Left ventricle myocardium inferior (tissue), 1 donor: ENCODE measurements around the gene KLKB1. TPM values are rescaled to one million over a fixed set of nuclear protein-coding genes. Genes with fewer than 3 reads are reported as not detected.

Source experiments
- DNase-seq: peaks from one replicate; pipeline ENCODE4 v3.0.0-alpha.2; 2020
- H3K27ac ChIP-seq: fragments of 200-600 bp; replicated peaks from 2 replicates; pipeline ENCODE4 v1.8.0; 2021
- H3K27me3 ChIP-seq: fragments of 200-600 bp; 2 replicates; pipeline ENCODE4 v1.8.0; 2021; ENCODE audit warnings: low read depth
- H3K36me3 ChIP-seq: fragments of 200-600 bp; 2 replicates; pipeline ENCODE4 v1.8.0; 2021
- H3K4me1 ChIP-seq: fragments of 200-600 bp; 2 replicates; pipeline ENCODE4 v1.8.0; 2021
- H3K4me3 ChIP-seq: fragments of 200-600 bp; 2 replicates; pipeline ENCODE4 v1.8.0; 2021; ENCODE audit warnings: mild to moderate bottlenecking, moderate library complexity
- H3K9me3 ChIP-seq: fragments of 200-600 bp; replicated peaks from 2 replicates; pipeline ENCODE4 v1.8.0; 2021
- CTCF ChIP-seq: fragments of 200-600 bp; IDR thresholded peaks from 2 replicates; pipeline ENCODE4 v1.8.0; 2021; ENCODE audit warnings: antibody characterized with exemption, mild to moderate bottlenecking, borderline replicate concordance
- intact Hi-C: fragments of 100-400 bp; cut with micrococcal nuclease; formaldehyde crosslinking; loops from one replicate; pipeline ENCODE4 v1.11.0; 2022
- long read RNA-seq: library from polyadenylated mRNA; unstranded; transcript quantifications from one replicate; pipeline ENCODE4 v2.0.0, GENCODE V29; 2021
- total RNA-seq: library from RNA; stranded (reverse); fragmentation: NEBNext Ultra II Directional; extraction: Animal tissue kit (Norgen Biotek cat#: 25700); gene quantifications from one replicate; pipeline ENCODE4 v1.2.1, GENCODE V29; 2021
- donor health status: DM: no; HTN: yes; CAD: no; lungs with severe emphysema.

The KLKB1 gene
- 0.74 TPM for total RNA-seq
- long read RNA-seq, result 0 reads

- no peak for DNase-seq
- intact Hi-C loops, result no loop called here
- Histone ChIP-seq H3K27me3 (no peaks in the 10 kb centered on the region), H3K36me3 (no peaks in the 10 kb centered on the region), H3K4me1 (peaks cover 17% of the 10 kb centered on the region), H3K9me3 (peaks cover 20% of the 10 kb centered on the region), H3K4me3 (peak within 1 kb of the TSS; percentile 39), H3K27ac (no peak within 1 kb of the TSS)
- TF ChIP-seq CTCF, result no peak
These were observed at the start of gene KLKB1 for GRCh38 chr4:186227221-186227620. Gene KLKB1, plus strand, starts transcription at chr4:186227507. Its CDS starts 689 bp downstream, at chr4:186228196.

GRCh38 chr4:186188107-186188506, 39.2 kb upstream of the KLKB1 start:
- DNase-seq, result no peak
- peaks cover 40% of the 10 kb centered on the region for H3K4me1 ChIP-seq
- no peaks in the 10 kb centered on the region for H3K27me3 ChIP-seq
- no peaks in the 10 kb centered on the region for H3K9me3 ChIP-seq
- TF ChIP-seq CTCF, result no peak
- H3K4me3 ChIP-seq, result no peak overlapping the region
- intact Hi-C loops, result no loop called here
- no peak overlapping the region for H3K27ac ChIP-seq
- no peaks in the 10 kb centered on the region for H3K36me3 ChIP-seq

GRCh38 chr4:186189656-186190055, 37.7 kb upstream of the KLKB1 start:
- intact Hi-C loops, result no loop called here
- no peak for TF ChIP-seq CTCF
- no peak for DNase-seq
- peak overlapping the region; percentile 95 for H3K27ac ChIP-seq
- H3K36me3 ChIP-seq, result no peaks in the 10 kb centered on the region
- H3K4me3 ChIP-seq, result peak overlapping the region; percentile 82
- H3K4me1 ChIP-seq, result peaks cover 56% of the 10 kb centered on the region
- H3K27me3 ChIP-seq, result no peaks in the 10 kb centered on the region
- H3K9me3 ChIP-seq, result no peaks in the 10 kb centered on the region

GRCh38 chr4:186190581-186191199, 36.6 kb upstream of the KLKB1 start:
- Histone ChIP-seq H3K4me1 (peaks cover 57% of the 10 kb centered on the region), H3K9me3 (no peaks in the 10 kb centered on the region), H3K4me3 (peak overlapping the region; percentile 82), H3K36me3 (peaks cover 8% of the 10 kb centered on the region), H3K27me3 (no peaks in the 10 kb centered on the region), H3K27ac (peak overlapping the region; percentile 95)
- TF ChIP-seq CTCF, result no peak
- intact Hi-C loops, result no loop called here
- no peak for DNase-seq

GRCh38 chr4:186191200-186192065, 35.9 kb upstream of the KLKB1 start, which contains the start of gene CYP4V2:
Gene CYP4V2, plus strand, starts transcription at chr4:186191567. Its CDS starts 257 bp downstream, at chr4:186191824.
- peaks cover 15% of the 10 kb centered on the region for H3K36me3 ChIP-seq
- H3K27me3 ChIP-seq, result no peaks in the 10 kb centered on the region
- DNase-seq, result peak; percentile 86
- peak within 1 kb of the TSS; percentile 82 for H3K4me3 ChIP-seq
- intact Hi-C loops, result no loop called here
- TF ChIP-seq CTCF, result peak; percentile 60
- peak within 1 kb of the TSS; percentile 95 for H3K27ac ChIP-seq
- H3K9me3 ChIP-seq, result no peaks in the 10 kb centered on the region
- H3K4me1 ChIP-seq, result peaks cover 57% of the 10 kb centered on the region
